Esophagus squamous epithelium (tissue), 4 donors: Measurements from ENCODE around the gene ZEB1.

ENCODE experiments used
- POLR2A ChIP-seq, 4 donors: fragments of 450-650 bp; IDR thresholded peaks; one replicate each; pipeline ENCODE4 v1.6.1; 2017; ENCODE audit warnings: antibody characterized with exemption in 4 of 4, mild to moderate bottlenecking in 4 of 4, moderate library complexity in 3 of 4
- TF ChIP-seq, protein P1 (sequence below), 6 experiments: fragments of 450-650 bp in 4 of 6; fragments of 200-600 bp in 2 of 6; sonication (generic) in 2 of 6; IDR thresholded peaks; one replicate each; pipeline ENCODE4 v1.5.1; 2016 to 2019; ENCODE audit warnings: antibody characterized with exemption in 6 of 6, mild to moderate bottlenecking in 4 of 6, moderate library complexity in 4 of 6

DNA sequence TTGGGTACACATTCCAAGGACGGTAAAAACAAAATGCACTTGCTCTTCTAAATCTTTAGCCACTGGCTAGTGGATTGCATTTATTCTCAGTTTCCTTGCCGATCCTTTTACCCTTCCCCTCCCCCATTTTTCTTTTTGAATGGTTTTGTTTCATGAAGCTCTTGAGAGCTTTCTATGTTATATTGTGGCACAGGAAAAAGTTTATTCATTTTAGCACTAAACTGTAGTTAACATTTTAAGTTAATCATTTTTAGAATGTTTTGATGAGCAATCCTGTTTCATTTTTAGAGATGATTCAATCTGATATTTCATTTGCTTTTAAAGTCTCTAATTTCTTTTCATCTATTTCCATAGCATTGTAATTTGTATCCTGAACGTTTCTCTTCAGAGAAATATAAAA lies 24.0 kb downstream of the ZEB1 start:
- TF ChIP-seq, protein P1, sequence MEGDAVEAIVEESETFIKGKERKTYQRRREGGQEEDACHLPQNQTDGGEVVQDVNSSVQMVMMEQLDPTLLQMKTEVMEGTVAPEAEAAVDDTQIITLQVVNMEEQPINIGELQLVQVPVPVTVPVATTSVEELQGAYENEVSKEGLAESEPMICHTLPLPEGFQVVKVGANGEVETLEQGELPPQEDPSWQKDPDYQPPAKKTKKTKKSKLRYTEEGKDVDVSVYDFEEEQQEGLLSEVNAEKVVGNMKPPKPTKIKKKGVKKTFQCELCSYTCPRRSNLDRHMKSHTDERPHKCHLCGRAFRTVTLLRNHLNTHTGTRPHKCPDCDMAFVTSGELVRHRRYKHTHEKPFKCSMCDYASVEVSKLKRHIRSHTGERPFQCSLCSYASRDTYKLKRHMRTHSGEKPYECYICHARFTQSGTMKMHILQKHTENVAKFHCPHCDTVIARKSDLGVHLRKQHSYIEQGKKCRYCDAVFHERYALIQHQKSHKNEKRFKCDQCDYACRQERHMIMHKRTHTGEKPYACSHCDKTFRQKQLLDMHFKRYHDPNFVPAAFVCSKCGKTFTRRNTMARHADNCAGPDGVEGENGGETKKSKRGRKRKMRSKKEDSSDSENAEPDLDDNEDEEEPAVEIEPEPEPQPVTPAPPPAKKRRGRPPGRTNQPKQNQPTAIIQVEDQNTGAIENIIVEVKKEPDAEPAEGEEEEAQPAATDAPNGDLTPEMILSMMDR (IDR thresholded peaks at IDR 0.05), result no peak
- TF ChIP-seq POLR2A (IDR thresholded peaks at IDR 0.05), result no peak
